ENCODE results near the gene ELOVL5.

DNA sequence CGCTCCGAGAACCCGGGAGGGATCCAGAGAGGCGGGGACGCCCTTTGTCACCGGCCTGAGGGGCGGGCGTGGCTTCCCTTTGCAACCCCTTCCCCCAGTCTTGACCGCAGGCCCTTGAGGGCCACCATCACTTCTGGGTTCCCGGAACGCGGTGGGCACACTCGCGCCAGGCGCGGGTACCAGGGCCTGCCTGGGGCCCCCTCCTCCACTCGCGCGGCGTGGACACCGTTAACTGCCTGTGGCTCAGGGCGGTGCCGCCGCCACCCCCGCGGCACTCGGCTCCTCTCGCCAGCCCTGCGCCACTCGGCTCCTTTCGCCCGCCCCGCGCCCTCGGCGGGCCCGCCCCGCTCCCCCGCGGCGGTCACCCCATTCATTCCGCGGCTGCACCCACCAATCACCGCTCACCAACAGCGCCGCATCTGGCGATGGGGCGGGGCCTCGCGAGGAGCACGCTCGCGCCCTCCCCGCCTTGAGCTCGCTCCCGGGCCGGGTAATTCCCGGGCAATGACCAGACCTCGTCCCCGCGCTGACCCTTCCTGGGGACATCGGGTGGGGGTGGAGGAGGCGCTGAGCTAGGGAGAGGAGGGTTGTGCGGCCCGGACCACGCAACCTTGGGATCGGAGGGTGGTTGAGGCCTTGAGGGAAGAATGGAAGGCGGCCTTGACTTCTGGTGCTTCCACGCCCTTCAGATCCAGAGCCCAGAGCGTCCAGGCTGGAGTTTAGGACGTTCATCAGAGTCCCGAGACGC, 10.5 kb upstream of the ELOVL5 start:
- no peak for TF ChIP-seq EZH2 (IDR thresholded peaks at IDR 0.05)
- TF ChIP-seq FOXP2 (optimal IDR thresholded peaks at IDR 0.05; ENCODE audit: control extremely low read depth, extremely low read length, insufficient read depth), result peak; percentile 85
- TF ChIP-seq POLR2AphosphoS5 (IDR thresholded peaks at IDR 0.05; ENCODE audit: borderline replicate concordance, low read depth, low read length), result peak; percentile 89; the same call in 1 of the 2 replicates
